CMK (cell line): Measurements from ENCODE around the gene CORIN.
"Not testable (repeated sequence)": the region's sequence is repeated elsewhere in the genome, so short reads cannot be mapped to it uniquely, and the experiment has no call there.

Source experiments
- DNase-seq: peaks from one replicate; pipeline ENCODE4 v3.0.0-alpha.2; 2010; ENCODE audit warnings: low read depth

The CORIN gene

DNA sequence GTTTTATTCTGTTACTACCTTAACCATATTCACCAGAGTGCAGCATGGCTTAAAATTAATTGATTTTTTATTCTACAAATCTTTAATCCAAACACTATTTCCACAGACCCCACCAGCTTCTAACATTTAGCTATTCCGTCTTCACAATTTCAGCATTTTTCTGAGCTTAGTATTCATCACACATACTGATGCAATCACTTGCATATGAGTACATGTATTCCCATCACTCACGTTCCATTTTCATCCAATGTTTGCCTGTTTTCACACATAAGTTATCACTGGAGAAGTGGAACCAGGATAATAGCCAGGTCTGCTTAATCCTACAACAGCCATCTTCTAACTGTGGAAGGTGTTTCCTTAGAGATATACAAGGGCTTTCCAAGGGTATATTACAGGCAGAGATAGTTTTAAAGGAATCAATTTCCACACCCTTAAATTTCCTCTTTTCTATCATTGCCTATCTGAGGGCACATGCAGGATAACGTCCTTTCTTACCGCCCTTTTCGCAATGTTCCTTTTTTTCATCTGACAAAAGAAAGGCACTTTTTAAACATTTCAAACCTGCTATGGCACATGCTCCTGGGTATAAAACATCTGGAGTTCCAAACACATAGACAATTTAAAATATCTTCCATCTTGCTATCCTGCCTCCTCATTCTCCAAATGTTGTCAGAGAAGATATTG lies 115.8 kb downstream of the CORIN start:
- no peak for DNase-seq

- no peak for DNase-seq
Observed at GRCh38 chr4:47721485-47721884, 116.4 kb downstream of the CORIN start.

DNA sequence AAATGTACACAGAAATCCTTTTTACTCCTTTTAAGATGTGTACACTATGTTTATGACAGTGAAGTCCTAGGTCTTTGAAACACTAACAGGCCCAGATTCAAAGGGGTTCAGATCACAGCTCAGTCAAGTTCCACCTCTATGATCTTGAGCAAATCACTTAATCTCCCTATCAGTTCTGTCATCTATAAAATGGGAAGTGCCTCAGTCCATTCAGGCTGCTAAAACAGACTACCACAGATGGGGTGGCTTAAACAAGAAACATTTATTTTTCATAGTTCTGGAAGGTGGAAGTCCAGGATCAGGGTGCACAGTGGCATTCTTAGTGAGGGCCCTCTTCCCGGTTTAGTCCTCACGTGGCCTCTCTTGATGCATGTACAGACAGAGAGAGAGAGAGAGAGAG lies 117.1 kb downstream of the CORIN start:
- DNase-seq: no peak

DNA sequence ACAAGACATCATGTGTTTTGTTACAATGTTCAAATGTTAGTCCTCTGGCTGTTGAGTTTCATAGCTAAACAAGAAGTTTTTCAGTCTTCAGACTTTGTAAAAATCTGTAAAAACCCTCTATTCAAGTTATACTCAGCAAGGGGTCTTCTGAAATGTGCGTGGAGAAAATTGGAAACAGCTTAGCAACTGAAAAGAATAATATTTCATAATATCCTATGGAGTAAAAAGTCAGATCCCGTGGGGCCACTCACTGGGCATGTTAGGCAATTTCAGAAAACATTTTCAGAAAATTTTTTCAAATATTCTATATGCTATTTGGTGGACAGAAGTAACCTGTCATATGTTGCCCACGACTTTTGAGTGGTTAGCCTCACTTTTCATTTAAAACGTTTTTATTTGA lies 118.3 kb downstream of the CORIN start:
- DNase-seq: no peak

DNA sequence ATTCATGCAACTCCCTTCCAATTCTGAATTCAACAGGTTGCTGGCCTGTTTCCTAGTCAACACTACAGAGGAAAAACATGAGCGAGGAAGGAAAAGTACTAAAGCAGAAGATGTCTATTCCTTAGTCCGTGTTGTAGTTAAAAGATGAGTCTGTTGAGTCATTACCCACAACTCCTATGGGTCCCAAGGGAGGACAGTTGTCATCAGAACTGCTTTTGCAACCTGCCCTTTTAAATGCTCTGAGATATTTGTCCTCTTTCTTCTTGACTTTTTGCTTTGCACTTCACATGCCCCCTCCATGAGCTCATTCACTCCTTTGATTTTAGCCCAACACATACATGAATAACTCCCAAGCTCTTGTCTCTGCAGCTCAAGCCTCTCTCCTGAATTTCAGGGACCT lies 119.2 kb downstream of the CORIN start:
- no peak for DNase-seq

- DNase-seq: no peak
Observed at GRCh38 chr4:47717188-47717587, 120.7 kb downstream of the CORIN start.

GRCh38 chr4:47715716-47716416 lies 122.0 kb downstream of the CORIN start:
- no peak for DNase-seq

DNA sequence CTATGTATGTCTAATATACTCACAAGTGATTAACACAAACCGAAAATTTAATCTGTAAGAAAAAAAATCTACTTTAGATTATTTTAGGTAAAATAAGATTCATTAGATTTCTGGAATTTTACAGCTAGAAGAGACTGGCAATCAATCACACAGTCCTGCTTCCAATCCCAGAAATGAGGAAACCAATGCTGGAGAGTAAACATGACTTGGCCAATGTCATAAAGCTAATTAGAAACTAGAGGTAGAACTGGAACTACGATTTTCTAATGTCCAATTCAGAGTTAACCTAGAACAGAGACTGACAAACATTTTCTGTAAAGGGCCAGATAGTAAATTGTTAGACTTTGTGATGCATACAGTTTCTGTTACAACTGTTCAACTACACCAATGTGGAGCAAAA lies 123.6 kb downstream of the CORIN start:
- DNase-seq: no peak

- no peak for DNase-seq
Observed at GRCh38 chr4:47713129-47713834, 124.6 kb downstream of the CORIN start.

- no peak for DNase-seq
Observed at GRCh38 chr4:47711646-47712045, 126.2 kb downstream of the CORIN start.

GRCh38 chr4:47711183-47711582 lies 126.7 kb downstream of the CORIN start:
- no peak for DNase-seq

DNA sequence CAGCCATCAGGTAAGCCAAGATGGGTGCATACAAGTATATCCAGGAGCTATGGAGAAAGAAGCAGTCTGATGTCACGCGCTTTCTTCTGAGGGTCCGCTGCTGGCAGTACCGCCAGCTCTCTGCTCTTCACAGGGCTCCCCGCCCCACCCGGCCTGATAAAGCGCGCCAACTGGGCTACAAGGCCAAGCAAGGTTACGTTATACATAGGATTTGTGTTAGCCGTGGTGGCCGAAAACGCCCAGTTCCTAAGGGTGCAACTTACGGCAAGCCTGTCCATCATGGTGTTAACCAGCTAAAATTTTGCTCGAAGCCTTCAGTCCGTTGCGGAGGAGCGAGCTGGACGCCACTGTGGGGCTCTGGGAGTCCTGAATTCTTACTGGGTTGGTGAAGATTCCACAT lies 131.5 kb downstream of the CORIN start:
- not testable (repeated sequence) for DNase-seq

- no peak for DNase-seq
Observed at GRCh38 chr4:47705326-47705981, 132.4 kb downstream of the CORIN start.

GRCh38 chr4:47704693-47705325 lies 133.1 kb downstream of the CORIN start:
- no peak for DNase-seq

DNA sequence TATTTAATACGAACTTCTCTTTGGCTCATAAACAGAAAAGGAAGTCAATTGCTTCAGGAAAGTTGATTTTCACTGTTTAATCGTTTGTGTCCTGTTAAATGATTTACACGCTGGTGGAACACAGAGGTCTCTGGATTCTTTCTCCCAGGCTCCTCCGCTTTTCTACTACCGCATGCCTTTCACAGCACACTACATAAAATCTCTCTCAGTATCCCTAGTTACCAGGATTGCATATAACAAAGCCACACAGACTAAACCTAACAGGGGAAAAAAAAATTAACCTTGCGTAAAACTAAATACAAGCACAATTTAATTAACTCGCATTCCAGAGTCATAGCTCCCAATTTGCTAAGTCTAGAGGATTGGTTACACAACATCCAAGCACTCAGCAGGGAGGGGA lies 133.9 kb downstream of the CORIN start:
- no peak for DNase-seq

GRCh38 chr4:47703008-47703407 lies 134.9 kb downstream of the CORIN start:
- DNase-seq: no peak

- DNase-seq: no peak
Observed at GRCh38 chr4:47701286-47701685, 136.6 kb downstream of the CORIN start.

DNA sequence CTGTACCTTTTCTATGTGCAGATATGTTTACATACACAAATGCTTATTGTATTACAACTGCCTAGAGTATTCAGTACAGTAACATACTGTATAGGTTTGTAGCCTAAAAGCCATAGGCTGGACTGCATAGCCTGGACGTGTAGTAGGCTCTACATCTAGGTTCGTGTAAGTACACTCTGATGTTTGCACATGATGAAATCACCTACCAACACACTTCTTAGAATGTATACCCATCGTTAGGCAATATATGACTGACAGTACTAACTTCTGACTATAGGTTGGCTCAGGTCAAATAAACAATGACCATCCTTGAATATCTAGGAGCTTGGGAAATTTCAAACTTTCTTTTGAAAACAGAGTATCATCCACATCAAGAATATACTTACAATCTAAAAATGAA lies 139.0 kb downstream of the CORIN start:
- DNase-seq: no peak

- DNase-seq: no peak
Observed at GRCh38 chr4:47696823-47697222, 141.0 kb downstream of the CORIN start.

GRCh38 chr4:47695260-47695659 lies 142.6 kb downstream of the CORIN start:
- DNase-seq: no peak

- no peak for DNase-seq
Observed at GRCh38 chr4:47694322-47694721, 143.5 kb downstream of the CORIN start.

- no peak for DNase-seq
Observed at GRCh38 chr4:47692691-47693090, 145.2 kb downstream of the CORIN start.
